Activated CD4-positive, alpha-beta T cell treated with anti-CD3 and anti-CD28 coated beads for 48 hours (primary cell): ENCODE results near the gene ARMH1.
A peak's percentile ranks its signal among the peaks of the same experiment; 100 is the strongest.

Experiments
- DNase-seq: peaks from one replicate; pipeline ENCODE4 v3.0.0-alpha.2; 2020

ARMH1 gene

DNA sequence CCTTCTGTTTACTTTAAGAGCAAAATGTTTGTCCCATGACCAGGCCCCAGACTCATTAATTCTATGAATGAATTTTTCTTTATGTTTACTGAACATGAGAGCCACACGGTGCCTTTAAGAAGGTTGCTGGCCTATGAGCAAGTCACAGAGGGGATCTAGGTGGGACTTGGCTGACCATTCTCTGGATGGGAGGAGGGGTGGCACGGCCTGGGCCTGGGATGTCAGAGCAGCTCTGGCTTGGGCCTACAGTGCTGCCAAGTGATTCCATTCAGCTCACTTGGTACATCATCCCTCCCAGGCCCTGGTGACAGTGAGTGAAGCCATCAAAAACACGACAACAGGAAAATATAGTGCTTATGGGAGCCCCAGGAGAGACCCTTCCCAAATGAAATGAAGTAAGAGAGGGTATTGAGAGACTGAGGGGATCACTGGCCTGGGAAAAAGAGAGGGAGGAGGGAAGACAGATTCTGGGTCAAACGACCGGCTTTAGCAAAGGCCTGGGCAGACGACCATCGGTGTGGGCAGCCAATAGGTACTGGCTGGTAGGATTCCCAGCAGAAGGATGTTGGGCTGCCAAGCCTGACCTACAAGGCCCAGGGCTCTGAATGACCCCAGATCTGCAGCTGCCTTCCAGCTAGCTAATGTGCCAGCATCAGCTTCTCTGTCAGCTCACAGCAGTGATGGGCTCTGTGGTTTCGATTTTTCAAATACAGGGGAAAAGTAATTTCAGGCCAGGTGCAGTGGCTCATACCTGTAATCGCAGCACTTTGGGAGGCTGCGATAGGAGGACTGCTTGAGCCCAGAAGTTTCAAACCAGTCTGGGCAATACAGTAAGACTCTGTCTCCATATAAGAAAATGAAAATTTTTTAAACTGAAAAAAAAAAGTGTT is 3.5 kb upstream of the ARMH1 start:
- no peak for DNase-seq

DNA sequence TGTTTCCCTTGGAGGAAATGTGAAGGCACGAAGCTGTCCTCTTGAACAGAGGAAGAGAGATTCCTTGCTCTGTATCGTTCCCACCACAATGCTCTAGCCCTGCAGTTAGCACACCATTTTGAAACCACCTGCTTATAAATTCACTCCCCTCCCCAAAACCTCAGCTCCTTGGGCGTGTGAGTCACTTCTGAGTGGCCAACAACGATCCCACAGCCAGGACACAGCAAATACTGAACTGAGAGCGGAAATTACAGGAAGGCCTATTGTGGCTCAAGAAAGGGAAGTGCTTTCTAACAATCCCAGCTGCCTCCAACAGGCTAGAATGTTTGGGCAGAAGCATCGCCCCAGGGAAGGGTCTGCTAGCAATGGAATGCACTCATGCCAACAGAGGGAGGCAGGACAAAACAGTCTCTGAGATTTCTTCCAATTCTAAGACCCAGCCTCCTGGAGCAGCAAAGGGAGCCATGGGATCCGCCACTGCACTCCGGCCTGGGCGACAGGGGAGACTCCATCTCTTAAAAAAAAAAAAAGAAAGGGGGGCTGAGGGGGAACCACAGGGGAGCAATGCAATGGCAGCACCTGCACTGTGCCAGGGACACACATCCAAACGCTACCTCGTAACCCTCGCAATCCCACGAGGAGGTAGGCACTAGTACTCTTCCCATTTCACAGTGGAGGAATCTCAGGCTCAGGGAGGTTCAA is 2.1 kb upstream of the ARMH1 start:
- DNase-seq, result peak; percentile 22

DNA sequence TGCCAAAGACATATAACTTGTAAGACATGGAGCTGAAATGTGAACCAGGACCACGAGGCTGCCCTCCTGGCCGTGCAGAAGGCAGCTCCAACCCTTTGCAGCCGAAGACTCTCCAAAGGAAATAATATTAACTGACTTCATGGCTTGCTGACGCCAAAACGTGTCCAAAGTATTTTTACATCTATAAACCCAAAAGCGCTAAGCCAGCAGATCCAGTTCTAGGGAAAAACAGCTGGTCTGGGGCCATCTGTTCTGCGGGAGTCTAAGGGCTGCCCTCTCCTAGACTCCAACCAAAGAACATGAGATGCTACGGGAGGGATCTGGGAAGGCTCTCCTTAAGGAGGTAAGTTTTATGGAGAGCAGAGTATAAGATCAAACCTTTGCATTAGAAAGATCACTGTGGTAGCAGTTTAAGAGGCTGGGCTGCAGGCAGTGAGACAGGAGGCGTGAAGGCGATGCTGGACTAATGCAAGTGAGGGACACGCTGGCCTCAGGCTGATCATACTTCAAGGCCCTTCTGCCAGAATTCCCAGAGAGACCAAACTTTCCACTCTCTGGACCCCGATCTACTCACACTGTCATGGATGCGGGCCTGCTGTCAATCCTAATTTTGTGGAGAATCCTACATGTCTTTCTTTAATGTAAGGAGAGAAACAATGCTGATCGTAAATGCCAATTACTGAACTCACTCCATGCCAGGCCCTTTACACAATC is 1.4 kb upstream of the ARMH1 start:
- no peak for DNase-seq

- no peak for DNase-seq
Measured at GRCh38 chr1:44673675-44674112, 820 bp upstream of the ARMH1 start.

DNA sequence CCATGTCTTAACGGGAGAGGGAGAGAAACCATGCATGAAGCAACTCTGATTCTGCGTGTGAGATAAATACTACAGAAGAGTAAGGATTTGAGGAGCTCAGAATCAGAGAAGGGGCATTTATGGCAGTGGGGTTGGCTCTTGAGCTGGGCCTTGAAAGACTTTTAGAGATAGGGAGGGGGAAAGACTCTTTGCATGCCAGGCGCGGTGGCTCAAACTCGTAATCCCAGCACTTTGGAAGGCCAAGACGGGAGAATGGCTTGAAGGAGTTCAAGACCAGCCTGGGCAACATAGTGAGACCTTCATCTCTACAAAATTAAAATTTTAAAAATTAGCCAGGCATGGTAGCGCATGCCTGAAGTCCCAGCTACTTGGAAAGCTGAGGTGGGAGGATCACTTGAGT is 672 bp downstream of the ARMH1 start:
- DNase-seq, result no peak

DNA sequence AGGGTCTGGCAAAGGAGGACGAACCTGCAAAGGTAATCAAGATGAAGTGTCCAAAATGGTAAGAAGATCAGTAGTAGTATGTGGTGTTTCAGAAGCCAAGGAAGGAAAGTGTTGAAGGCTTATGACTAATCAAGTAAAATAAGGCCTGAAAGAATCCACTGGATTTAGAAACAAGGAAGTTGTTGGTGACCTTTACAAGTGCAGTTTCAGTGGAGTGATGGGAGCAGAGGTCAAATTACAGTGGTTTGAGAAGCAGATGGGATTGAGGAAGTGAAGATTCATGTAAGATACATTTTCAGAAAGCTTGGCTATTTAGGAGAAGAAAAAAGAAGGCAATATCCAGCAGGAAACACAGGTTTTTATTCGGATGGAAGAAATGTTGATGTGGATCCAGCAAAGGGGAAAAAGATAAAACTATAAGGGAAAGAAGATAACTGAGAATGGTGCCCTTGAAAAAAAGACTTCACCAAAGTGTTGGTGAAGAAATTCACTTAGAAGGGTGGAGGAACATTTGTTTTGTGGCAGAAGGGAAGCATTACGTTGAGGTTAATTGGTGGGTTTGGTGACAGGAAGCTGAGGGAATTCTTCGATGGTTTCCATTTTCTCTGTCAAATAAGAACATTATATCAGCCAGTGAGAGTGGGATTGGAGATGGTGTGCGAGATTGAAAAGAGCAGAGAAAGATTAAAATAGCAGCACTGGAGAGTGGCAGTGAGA is 2.1 kb downstream of the ARMH1 start:
- no peak for DNase-seq

GRCh38 chr1:44677201-44677766 is 2.8 kb downstream of the ARMH1 start:
- no peak for DNase-seq

GRCh38 chr1:44678120-44678519 is 3.6 kb downstream of the ARMH1 start:
- no peak for DNase-seq

GRCh38 chr1:44678626-44679025 is 4.1 kb downstream of the ARMH1 start:
- DNase-seq, result no peak

DNA sequence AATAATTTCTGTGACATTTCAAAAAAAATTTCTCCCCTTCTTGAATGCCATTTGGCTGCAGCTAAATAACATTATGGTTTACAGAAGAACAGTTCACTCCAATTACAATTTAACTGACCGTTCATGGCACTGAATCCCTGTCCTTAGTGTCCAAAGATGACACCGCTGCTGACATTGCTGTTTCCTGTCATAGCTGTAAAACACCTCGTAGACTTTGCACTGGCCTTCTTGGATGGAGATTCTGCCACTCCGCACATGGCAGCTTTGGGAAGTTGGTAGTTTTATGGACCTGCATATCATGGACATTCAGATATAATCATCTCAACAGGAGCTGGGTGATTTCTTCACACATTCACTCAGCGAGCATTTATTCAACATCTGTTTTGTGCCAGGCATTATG is 5.0 kb downstream of the ARMH1 start:
- no peak for DNase-seq

DNA sequence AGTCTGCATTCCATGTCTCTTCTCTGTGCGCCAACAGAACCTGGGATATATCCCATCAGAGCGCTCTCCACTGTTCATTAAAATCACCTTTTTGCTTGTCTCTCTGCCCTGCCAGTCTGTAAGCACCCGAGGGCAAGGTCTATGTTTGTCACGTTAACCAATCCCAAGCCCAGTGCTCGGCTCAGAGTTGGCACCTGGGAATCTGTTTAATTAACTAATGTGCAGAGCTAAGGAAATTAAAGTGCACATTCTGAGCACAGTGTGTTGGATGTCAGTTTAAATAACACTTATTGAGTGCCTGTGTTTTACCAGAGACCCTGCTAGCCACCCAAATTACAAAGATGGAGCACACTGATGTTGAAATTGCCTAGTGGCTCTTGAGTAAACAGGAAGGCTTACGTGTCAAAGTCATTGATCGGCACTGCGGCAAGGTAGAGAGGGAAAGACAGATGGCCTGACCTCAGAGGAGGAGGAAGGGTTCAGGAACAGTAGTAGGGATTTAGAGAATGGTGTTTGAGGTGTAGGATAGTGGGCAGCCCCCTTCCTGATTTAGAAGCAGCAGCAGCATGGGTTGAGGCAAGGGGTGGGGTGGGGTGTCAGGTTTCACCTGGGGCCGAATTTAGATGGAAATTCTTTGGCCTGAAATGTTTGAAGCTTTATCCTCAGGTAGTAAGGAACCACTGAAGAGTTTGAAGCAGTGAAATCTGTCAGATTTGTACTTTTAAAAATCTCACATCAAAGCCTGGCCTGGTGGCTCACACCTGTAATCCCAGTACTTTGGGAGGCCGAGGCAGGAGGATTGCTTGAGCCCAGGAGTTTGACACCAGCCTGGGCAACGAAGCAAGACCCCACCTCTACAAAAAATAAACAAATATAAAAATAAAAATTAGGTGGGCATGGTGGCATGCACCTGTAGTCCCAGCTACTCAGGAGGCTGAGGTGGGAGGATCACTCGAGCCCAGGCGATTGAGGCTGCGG is 7.7 kb downstream of the ARMH1 start:
- no peak for DNase-seq

DNA sequence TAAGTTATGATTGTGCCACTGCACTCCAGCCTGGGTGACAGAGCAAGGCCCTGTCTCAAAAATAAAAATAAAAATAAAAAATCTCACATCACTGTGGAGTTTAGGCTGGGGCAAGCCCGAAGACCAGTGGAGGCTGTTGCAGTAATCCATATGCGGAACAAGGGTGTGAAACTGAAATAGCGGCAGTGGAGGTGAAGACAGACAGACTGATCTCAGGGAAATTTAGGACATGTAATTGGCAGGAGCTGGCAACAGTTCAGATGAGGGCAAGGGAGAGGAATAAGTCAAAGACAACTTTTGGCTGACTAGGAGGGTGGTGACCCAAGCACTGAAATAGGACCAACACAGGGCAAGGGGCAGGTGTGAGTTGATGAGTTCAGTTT is 8.4 kb downstream of the ARMH1 start:
- no peak for DNase-seq

- no peak for DNase-seq
Measured at GRCh38 chr1:44684525-44684924, 10.0 kb downstream of the ARMH1 start.

DNA sequence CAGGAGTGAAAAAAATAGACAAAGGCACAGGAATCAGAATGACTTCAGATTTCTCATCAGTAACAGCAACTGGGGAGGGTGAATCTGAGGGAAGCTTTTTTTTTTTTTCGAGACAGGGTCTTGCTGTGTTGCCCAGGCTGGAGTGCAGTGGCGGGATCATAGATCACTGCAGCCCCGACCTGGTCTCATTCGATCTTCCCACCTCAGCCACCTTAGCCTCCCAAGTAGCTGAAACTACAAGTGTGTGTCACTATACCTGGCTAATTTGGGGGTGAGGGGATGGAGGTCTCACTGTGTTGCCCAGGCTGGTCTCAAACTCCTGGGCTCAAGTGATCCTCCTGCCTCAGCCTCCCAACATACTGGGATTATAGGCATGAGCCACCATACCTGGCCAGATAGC is 10.7 kb downstream of the ARMH1 start:
- no peak for DNase-seq

DNA sequence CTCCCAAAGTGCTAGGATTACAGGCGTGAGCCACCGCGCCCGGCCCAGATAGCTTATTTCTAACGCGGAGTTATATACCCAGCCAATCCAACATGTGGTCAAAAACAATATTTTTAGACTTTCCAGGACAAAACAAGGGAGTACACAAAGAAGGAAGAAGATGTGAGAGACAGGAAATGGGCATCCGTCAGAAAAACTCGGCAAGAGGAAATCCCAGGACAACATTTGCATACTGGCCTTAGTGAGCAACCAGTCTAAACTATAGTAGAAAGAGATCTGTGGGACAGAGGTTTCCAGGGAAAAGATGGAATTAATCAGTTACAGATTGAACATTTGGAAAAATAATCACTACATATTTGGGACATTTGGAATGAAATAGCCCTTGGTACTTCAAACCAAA is 11.4 kb downstream of the ARMH1 start:
- no peak for DNase-seq

DNA sequence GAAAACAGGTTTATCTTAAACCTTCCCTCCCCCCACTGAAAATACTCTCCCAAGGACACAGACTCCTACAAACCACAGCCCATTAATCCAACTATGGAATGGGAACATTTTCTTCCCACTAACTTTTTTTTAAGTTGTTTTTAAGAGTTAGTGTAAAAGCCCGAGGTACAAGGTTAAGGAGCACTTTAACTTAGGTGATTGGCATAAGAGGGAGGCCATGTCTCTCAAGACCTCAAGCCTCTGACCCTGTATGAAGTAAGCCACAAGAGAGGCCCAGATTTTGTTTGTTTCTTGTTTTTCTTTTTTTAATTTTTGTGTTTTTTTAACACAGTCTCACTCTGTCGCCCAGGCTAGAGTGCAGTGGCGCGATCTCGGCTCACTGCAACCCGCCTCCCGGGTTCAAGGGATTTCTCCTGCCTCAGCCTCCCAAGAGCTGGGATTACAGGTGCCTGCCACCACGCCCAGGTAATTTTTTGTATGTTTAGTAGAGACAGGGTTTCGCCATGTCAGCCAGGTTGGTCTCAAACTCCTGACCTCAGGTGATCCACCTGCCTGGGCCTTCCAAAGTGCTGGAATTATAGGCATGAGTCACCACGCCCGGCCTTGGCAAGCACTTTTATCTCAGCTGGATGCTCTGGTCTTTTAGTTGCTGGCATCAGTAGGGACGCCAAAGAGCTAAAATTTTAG is 14.4 kb downstream of the ARMH1 start:
- DNase-seq, result no peak

GRCh38 chr1:44689447-44689765 is 14.9 kb downstream of the ARMH1 start:
- no peak for DNase-seq

DNA sequence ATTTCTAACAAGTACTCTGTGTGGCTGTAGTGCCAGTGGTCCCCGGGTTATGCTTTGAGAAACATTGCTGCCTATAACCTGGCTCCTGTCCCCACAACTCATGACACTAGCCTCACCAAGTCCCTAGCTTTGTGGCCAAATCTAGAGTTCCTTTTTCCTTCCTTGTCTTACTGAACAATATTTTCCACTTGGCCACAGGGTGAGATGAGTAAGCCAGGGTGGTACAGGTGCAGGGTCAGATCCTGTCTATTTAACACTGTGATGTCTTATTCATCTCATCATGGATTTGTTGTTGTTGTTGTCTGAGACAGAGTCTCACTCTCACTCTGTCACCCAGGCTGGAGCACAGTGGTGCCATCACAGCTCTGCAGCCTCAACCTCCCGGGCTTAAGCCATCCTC is 18.6 kb downstream of the ARMH1 start:
- peak; percentile 17 for DNase-seq

GRCh38 chr1:44693900-44694299 is 19.4 kb downstream of the ARMH1 start:
- DNase-seq, result no peak

GRCh38 chr1:44694863-44695478 is 20.5 kb downstream of the ARMH1 start:
- DNase-seq, result no peak

DNA sequence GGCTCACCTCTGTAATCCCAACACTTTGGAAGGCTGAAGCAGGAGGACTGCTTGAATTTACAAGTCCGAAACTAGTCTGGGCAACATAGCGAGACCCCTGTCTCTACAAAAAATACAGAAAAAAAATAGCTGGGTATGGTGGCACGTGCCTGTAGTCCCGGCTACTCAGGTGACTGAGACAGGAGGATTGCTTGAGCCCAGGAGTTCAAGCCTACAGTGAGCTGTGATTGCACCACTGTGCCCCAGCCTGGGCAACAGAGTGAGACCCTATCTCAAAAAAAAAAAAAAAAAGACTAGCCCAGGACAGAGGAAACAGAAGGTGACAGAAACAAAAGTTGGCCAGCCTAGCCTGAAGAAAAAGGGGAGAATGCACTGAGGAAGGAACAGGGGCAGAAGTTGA is 21.2 kb downstream of the ARMH1 start:
- DNase-seq, result no peak
